ENCODE measurements around the gene LHX5.
"Not testable (repeated sequence)": the region's sequence is repeated elsewhere in the genome, so short reads cannot be mapped to it uniquely, and the experiment has no call there.

Gene LHX5

GRCh38 chr12:113495941-113496340, 24.3 kb upstream of the LHX5 start:
- H3K9me3 ChIP-seq (ENCODE audit: control insufficient read depth, low read length); H3K27me3 ChIP-seq (ENCODE audit: control insufficient read depth, insufficient read depth, low read length); H3K4me1 ChIP-seq (ENCODE audit: control insufficient read depth, insufficient read depth, low read length); H3K36me3 ChIP-seq (ENCODE audit: control insufficient read depth, insufficient read depth, low read length); H3K9ac ChIP-seq (ENCODE audit: low read length); H3K4me3 ChIP-seq (ENCODE audit: low read length): not testable (repeated sequence)

GRCh38 chr12:113488322-113488721, 16.7 kb upstream of the LHX5 start:
- H3K9ac ChIP-seq (ENCODE audit: low read length), result no peak overlapping the region
- H3K36me3 ChIP-seq (ENCODE audit: control insufficient read depth, insufficient read depth, low read length), result no peaks in the 10 kb centered on the region
- peaks cover 9% of the 10 kb centered on the region for H3K27me3 ChIP-seq (ENCODE audit: control insufficient read depth, insufficient read depth, low read length)
- H3K4me1 ChIP-seq (ENCODE audit: control insufficient read depth, insufficient read depth, low read length), result no peaks in the 10 kb centered on the region
- H3K9me3 ChIP-seq (ENCODE audit: control insufficient read depth, low read length), result no peaks in the 10 kb centered on the region
- no peak overlapping the region for H3K4me3 ChIP-seq (ENCODE audit: low read length)

- Histone ChIP-seq H3K9me3 (ENCODE audit: control insufficient read depth, low read length) (no peaks in the 10 kb centered on the region), H3K9ac (ENCODE audit: low read length) (no peak overlapping the region), H3K36me3 (ENCODE audit: control insufficient read depth, insufficient read depth, low read length) (no peaks in the 10 kb centered on the region), H3K4me1 (ENCODE audit: control insufficient read depth, insufficient read depth, low read length) (no peaks in the 10 kb centered on the region), H3K27me3 (ENCODE audit: control insufficient read depth, insufficient read depth, low read length) (peaks cover 12% of the 10 kb centered on the region), H3K4me3 (ENCODE audit: low read length) (no peak overlapping the region)
These were observed 15.1 kb upstream of the LHX5 start for GRCh38 chr12:113486722-113487121.

- no peak overlapping the region for H3K4me3 ChIP-seq (ENCODE audit: low read length)
- H3K27me3 ChIP-seq (ENCODE audit: control insufficient read depth, insufficient read depth, low read length), result peaks cover 23% of the 10 kb centered on the region
- H3K4me1 ChIP-seq (ENCODE audit: control insufficient read depth, insufficient read depth, low read length), result no peaks in the 10 kb centered on the region
These were observed 13.7 kb upstream of the LHX5 start for GRCh38 chr12:113485330-113485729.

GRCh38 chr12:113482334-113482733, 10.7 kb upstream of the LHX5 start:
- Histone ChIP-seq H3K4me3 (ENCODE audit: low read length) (no peak overlapping the region), H3K9me3 (ENCODE audit: control insufficient read depth, low read length) (no peaks in the 10 kb centered on the region), H3K9ac (ENCODE audit: low read length) (no peak overlapping the region), H3K27me3 (ENCODE audit: control insufficient read depth, insufficient read depth, low read length) (peaks cover 43% of the 10 kb centered on the region), H3K4me1 (ENCODE audit: control insufficient read depth, insufficient read depth, low read length) (no peaks in the 10 kb centered on the region), H3K36me3 (ENCODE audit: control insufficient read depth, insufficient read depth, low read length) (no peaks in the 10 kb centered on the region)

More at GRCh38 chr12:113485330-113485729, 13.7 kb upstream of the LHX5 start:
- H3K36me3 ChIP-seq (ENCODE audit: control insufficient read depth, insufficient read depth, low read length), result no peaks in the 10 kb centered on the region
- H3K9me3 ChIP-seq (ENCODE audit: control insufficient read depth, low read length), result no peaks in the 10 kb centered on the region
- H3K9ac ChIP-seq (ENCODE audit: low read length), result no peak overlapping the region

- Histone ChIP-seq H3K36me3 (ENCODE audit: control insufficient read depth, insufficient read depth, low read length) (no peaks in the 10 kb centered on the region), H3K9me3 (ENCODE audit: control insufficient read depth, low read length) (no peaks in the 10 kb centered on the region), H3K4me3 (ENCODE audit: low read length) (no peak overlapping the region), H3K4me1 (ENCODE audit: control insufficient read depth, insufficient read depth, low read length) (no peaks in the 10 kb centered on the region), H3K27me3 (ENCODE audit: control insufficient read depth, insufficient read depth, low read length) (peaks cover 53% of the 10 kb centered on the region), H3K9ac (ENCODE audit: low read length) (no peak overlapping the region)
These were observed 8.8 kb upstream of the LHX5 start for GRCh38 chr12:113480336-113480971.

- Histone ChIP-seq H3K27me3 (ENCODE audit: control insufficient read depth, insufficient read depth, low read length) (peaks cover 60% of the 10 kb centered on the region), H3K9ac (ENCODE audit: low read length) (no peak overlapping the region)
These were observed 8.1 kb upstream of the LHX5 start for GRCh38 chr12:113479590-113480335.

GRCh38 chr12:113479216-113479589, 7.5 kb upstream of the LHX5 start:
- no peaks in the 10 kb centered on the region for H3K36me3 ChIP-seq (ENCODE audit: control insufficient read depth, insufficient read depth, low read length)
- no peaks in the 10 kb centered on the region for H3K4me1 ChIP-seq (ENCODE audit: control insufficient read depth, insufficient read depth, low read length)
- H3K4me3 ChIP-seq (ENCODE audit: low read length), result no peak overlapping the region
- H3K9ac ChIP-seq (ENCODE audit: low read length), result no peak overlapping the region
- peaks cover 65% of the 10 kb centered on the region for H3K27me3 ChIP-seq (ENCODE audit: control insufficient read depth, insufficient read depth, low read length)
- no peaks in the 10 kb centered on the region for H3K9me3 ChIP-seq (ENCODE audit: control insufficient read depth, low read length)

More at GRCh38 chr12:113479590-113480335, 8.1 kb upstream of the LHX5 start:
- no peaks in the 10 kb centered on the region for H3K9me3 ChIP-seq (ENCODE audit: control insufficient read depth, low read length)
- no peaks in the 10 kb centered on the region for H3K4me1 ChIP-seq (ENCODE audit: control insufficient read depth, insufficient read depth, low read length)
- no peak overlapping the region for H3K4me3 ChIP-seq (ENCODE audit: low read length)
- no peaks in the 10 kb centered on the region for H3K36me3 ChIP-seq (ENCODE audit: control insufficient read depth, insufficient read depth, low read length)

- H3K36me3 ChIP-seq (ENCODE audit: control insufficient read depth, insufficient read depth, low read length), result no peaks in the 10 kb centered on the region
- H3K4me3 ChIP-seq (ENCODE audit: low read length), result no peak overlapping the region
- peaks cover 72% of the 10 kb centered on the region for H3K27me3 ChIP-seq (ENCODE audit: control insufficient read depth, insufficient read depth, low read length)
- no peaks in the 10 kb centered on the region for H3K9me3 ChIP-seq (ENCODE audit: control insufficient read depth, low read length)
- no peaks in the 10 kb centered on the region for H3K4me1 ChIP-seq (ENCODE audit: control insufficient read depth, insufficient read depth, low read length)
- no peak overlapping the region for H3K9ac ChIP-seq (ENCODE audit: low read length)
These were observed 6.8 kb upstream of the LHX5 start for GRCh38 chr12:113478351-113479011.

- Histone ChIP-seq H3K4me1 (ENCODE audit: control insufficient read depth, insufficient read depth, low read length) (no peaks in the 10 kb centered on the region), H3K27me3 (ENCODE audit: control insufficient read depth, insufficient read depth, low read length) (peaks cover 79% of the 10 kb centered on the region), H3K9me3 (ENCODE audit: control insufficient read depth, low read length) (no peaks in the 10 kb centered on the region), H3K36me3 (ENCODE audit: control insufficient read depth, insufficient read depth, low read length) (no peaks in the 10 kb centered on the region), H3K9ac (ENCODE audit: low read length) (no peak overlapping the region), H3K4me3 (ENCODE audit: low read length) (no peak overlapping the region)
These were observed 6.2 kb upstream of the LHX5 start for GRCh38 chr12:113477842-113478215.

GRCh38 chr12:113477171-113477841, 5.6 kb upstream of the LHX5 start:
- H3K9ac ChIP-seq (ENCODE audit: low read length), result no peak overlapping the region
- H3K27me3 ChIP-seq (ENCODE audit: control insufficient read depth, insufficient read depth, low read length), result peaks cover 84% of the 10 kb centered on the region

More at GRCh38 chr12:113477171-113477841, 5.6 kb upstream of the LHX5 start:
- no peaks in the 10 kb centered on the region for H3K36me3 ChIP-seq (ENCODE audit: control insufficient read depth, insufficient read depth, low read length)
- no peaks in the 10 kb centered on the region for H3K9me3 ChIP-seq (ENCODE audit: control insufficient read depth, low read length)
- H3K4me1 ChIP-seq (ENCODE audit: control insufficient read depth, insufficient read depth, low read length), result no peaks in the 10 kb centered on the region
- no peak overlapping the region for H3K4me3 ChIP-seq (ENCODE audit: low read length)

Data from mucosa of stomach (tissue), 1 donor.